ENCODE measurements around the gene TPM3.
"Not testable (repeated sequence)": the region's sequence is repeated elsewhere in the genome, so short reads cannot be mapped to it uniquely, and the experiment has no call there.

TPM3 gene

DNA sequence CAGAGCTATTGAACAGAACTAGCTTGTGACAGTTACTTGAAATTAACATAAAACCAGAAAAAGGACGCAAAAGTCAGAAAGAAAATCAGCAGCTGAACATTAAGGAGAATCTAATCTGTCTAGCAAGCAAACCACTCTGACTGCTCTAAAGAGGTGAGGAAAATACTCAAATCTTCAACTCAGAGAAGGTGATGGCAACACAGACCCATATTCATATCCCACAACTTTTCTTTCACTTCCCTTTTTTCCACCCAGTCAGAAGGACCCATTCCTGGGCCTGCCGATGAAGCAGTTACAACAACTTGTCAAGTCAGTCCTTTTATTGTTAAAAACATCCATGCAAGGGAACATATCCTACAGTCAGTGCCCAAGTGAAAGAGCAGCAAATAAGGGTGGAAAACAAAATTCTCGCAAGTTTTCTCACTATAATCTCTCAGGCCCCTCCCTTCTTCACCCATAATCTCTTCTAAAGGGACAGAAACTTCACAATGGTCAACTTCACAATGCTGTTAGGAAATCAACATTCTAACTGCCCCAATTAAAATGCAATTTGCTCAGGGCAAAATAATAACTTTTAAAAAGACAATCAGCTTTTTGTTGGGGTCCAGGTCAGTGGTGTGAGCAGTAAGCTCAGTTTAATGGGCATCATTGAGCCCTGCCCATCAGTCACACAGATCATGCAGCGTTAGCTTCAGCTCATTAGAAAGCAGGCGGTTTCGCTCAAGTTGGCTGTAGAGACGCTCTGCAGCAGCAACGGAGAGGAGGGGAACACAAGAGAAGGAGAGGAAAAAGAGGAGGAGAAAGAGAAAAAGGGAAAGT is 33.4 kb downstream of the TPM3 start:
- no peak for DNase-seq

DNA sequence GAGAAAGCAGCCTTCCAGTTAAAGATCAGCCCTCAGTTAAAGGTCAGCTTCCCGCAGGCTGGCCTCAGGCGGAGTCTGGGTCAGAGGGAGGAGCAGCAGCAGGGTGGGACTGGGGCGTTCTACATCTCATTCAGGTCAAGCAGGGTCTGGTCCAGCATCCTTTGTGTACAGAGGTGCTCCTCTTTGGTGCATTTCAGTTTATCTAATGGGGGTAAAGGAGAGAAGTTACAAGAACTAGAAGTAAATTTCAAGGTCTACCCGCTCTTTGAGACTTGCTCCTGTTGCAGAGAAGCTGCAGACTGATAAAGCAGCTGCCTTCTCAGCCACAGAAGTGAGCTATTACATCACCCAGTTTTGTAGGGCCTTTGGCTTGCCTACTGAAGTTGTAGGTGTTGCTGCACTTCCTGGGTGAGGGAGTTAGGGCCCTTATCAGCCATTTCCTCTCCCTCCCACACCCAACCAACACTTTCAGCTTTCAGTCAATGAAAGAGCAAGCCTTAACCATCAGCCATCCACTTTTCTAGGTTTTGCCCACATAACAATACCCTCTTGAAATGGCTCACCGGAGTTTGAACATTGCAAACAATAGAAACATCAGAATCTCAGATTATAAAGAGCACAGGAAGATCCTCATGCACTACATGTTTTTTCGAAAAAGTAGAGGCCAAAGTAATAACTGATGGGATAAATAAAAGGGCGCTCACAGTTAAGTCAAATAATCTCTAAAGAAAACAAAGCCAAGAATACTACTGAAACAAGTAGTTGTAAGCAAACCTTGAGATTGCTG is 34.2 kb downstream of the TPM3 start:
- no peak for DNase-seq

DNA sequence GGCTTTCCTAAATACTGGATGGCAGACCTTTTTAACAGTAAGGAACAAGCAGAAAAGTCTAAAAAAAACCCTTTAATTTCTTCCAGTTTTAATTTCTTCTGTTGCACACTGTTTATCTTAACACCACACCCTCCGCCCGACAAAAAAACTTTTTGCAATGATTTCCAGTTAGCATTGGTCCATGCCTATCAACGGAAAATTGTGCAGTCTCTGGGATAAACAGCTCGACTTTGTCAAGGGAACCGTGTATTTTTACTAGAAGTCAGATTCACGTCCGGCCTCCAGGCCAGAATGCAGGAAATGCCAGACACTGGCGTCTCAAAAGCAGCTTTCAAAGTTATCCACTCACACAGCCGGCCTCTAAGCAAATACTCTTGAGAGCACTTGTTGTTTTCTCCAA is 36.6 kb downstream of the TPM3 start:
- DNase-seq, result no peak

DNA sequence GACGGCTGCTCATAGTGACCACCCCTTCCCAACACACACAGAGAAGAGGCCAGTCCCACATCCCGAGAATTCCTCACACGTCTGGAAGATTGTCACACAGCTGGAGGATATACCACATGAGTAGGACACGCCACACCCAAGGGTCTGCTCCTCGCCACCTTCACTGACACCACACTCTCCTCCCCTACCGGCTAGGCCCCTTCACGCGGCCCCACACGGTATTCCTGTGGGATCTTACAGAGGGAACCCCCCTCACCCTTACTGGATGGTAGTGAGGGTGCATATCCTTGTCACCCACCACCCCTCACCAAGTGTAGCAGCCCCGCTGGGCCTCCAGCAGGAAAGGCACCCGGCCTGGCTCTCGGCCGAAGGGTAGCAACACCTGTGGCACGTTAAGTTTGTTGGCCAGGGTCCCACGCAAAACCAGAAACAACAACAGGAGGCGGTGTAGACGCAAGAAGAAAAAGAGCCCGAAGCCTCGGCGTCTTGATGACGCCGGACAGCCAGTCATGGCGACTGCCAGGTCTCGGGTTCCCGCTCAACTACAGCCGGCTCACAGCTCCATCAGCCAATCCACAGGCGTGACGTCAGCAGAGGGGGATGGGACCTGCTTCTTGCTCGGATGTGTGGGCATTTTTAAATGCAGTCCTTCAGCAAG is 37.2 kb downstream of the TPM3 start, which contains the start of gene NUP210L:
Gene NUP210L, minus strand, starts transcription at position 540 of the 658 bp plus-strand sequence.
- DNase-seq, result no peak

DNA sequence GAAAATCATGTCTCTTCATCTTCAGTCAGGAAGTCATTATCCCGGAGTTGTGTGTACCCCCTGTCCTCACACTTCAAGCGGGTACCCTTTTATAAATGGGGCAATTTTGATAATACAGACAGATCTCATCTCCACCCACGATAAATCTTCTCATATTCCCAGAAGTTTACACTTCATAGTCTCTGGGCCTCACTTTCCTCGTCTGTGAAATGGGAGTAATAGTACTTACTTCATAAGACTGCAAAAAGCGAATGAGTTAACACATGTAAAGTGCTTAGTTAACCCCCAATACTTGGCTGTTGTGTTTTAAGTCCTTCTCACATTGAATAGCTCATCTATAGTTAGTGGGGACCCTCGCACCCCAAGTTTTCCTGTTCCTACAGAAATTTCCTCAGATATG is 37.8 kb downstream of the TPM3 start:
- DNase-seq, result no peak

GRCh38 chr1:154151311-154151710 is 40.6 kb downstream of the TPM3 start:
- no peak for DNase-seq

GRCh38 chr1:154148807-154149206 is 43.1 kb downstream of the TPM3 start:
- no peak for DNase-seq

DNA sequence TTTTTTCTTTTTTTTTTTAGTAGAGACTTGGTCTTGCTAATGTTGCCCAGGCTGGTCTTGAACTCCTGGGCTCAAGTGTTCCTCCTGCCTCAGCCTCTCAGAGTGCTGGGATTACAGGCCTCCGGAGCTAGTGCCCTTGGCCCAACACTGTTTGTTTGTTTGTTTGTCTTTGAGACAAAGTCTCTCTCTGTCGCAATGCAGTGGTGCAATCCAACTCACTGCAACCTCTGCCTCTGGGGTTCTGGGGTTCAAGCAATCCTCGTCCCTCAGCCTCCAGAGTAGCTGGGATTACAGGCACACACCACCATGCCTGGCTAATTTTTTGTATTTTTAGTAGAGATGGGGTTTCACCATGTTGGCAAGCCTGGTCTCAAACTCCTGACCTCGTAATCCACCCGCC is 44.4 kb downstream of the TPM3 start:
- not testable (repeated sequence) for DNase-seq

GRCh38 chr1:154145986-154146385 is 45.9 kb downstream of the TPM3 start:
- no peak for DNase-seq

DNA sequence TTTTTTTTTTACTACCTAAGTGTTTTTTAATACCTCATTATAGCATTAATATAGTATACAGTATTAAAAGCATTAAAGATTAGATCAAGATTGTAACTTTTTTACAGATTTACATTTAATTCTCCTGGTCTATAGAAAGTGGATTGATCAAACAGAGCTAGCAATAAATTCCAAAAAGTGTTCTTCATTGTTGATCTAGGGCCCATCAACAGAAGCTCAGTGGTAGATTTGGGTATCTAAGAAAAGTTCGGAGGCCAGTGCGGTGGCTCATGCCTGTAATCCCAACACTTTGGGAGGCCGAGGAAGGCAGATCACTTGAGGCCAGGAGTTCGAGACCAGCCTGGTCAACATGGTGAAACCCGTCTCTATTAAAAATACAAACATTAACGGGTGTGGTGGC is 49.5 kb downstream of the TPM3 start:
- DNase-seq, result no peak

DNA sequence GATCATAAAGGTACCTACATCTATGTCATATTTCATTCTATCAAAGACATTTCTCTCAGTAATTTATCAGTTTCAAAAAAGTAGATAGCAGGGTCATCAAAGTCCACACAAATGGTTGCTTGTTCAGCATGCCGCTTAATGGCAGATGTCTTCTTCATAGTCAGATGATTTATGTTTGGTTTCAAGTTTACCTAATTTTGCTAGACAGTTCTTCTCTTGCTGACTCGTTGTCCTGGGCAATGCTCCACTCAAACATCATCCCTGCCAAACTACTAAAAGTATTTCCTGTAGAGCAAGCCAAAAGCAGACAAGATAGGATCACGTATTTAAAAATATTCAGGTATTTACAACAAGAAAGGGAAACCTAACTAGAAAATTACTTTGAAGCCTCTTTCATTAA is 50.7 kb downstream of the TPM3 start:
- no peak for DNase-seq

DNA sequence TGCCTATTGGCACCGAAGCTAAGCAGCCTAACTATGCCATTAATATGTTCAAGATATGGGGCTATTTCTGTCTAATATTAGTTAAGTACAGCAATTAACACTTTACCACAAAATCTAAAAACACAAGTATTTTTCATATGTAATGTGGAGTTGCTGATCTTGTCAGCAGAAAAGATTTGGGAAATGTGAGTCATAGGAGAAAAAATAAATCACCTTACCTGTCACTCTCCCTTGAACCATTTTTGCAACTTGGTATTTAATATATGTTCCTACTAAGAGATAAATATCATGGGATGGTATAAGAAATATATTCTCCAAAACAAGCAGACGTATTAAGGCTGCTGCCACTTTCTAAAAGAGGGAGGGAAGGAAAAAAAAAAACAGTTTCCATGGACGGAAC is 54.0 kb downstream of the TPM3 start:
- DNase-seq, result no peak

DNA sequence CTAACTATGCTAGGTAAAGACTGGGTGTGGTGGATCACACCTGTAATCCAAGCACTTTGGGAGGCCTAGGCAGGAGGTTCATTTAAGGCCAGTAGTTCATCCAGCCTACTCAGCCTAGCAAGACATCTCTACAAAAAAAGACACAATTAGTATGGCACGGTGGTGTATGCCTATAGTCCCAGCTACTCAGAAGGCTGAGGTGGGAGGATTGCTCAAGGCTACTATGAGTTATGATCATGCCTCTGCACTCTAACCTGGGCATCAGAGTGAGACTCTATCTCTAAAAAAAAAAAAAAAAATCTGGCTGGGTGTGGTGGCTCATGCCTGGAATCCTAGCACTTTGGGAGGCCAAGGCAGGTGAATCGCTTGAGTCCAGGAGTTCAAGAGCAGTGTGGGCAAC is 58.6 kb downstream of the TPM3 start:
- no peak for DNase-seq

DNA sequence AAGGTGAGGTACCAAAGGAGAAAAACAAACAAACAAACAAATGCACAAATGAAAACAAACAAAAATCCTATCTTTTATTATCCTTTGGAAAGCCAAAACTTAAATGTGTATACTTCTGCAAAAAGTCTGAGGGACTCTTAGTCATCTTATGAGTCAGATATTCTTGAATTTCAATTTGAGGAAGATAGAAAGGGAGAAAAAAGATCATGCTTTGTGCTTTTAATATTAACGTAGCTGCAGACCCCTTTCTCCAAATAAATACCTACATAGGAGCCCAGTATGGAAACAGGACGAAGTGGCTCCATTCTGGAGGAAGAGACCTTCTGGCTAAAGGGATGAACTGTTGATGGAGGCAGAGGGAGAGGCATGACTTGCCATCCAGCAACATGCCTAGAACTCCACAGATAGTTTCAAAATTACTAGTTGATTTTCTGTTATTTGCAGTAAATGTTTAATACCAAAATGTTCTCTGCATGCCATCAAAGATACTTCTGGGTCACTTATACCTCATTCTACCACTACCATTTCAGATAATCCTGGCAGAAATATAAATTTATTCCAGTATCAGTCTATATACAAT is 62.4 kb downstream of the TPM3 start:
- DNase-seq, result no peak

DNA sequence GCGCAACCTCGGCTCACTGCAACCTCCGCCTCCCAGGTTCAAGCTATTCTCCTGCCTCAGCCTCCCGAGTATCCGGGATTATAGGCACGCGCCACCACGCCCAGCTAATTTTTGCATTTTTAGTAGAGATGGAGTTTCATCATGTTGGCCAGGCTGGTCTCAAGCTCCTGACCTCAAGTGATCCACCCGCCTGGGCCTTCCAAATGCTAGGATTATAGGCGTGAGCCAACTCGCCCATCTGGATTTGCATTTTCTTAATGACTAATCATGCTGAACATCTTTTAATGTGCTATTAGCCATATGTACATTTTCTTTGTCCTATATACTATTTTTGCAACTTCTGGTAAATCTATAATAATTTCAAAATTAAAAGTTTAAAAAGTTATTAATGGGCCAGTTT is 68.7 kb downstream of the TPM3 start:
- not testable (repeated sequence) for DNase-seq

GRCh38 chr1:154117642-154118041 is 74.3 kb downstream of the TPM3 start:
- DNase-seq, result no peak

DNA sequence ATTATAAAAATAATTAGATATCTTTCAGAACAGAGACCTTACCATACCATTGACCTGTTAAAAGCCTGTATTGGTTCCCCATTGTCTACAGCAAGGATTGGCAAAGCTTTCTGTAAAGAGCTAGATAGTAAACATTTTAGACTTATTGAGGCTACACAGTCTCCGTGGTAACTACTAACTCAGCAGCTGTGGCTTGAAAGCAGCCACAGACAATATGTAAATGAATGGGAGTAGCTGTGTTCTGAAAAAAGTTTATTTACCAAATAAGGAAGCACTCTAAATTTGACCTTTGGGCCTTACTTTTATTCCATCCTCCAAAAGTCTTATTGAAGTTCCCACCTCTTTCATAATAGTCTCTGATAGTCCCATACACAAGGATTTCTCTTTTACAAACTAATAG is 76.7 kb downstream of the TPM3 start:
- DNase-seq, result no peak

Measured in NCI-H1930 (cell line).